GM18505 (cell line): ENCODE results near the gene HNRNPUL2.
"Not testable (repeated sequence)": the region's sequence is repeated elsewhere in the genome, so short reads cannot be mapped to it uniquely, and the experiment has no call there.

Source experiments
- ATAC-seq: cut with Tn5 transposase; IDR thresholded peaks from one replicate; pipeline ENCODE4 v1.9.1; 2021; ENCODE audit not compliant: unreplicated experiment
- POLR2A ChIP-seq: IDR thresholded peaks from 4 replicates; pipeline ENCODE4 v1.6.1; 2011; ENCODE audit warnings: borderline replicate concordance; ENCODE audit not compliant: insufficient read depth, insufficient read length; ENCODE audit errors: extremely low read depth

The HNRNPUL2 gene

DNA sequence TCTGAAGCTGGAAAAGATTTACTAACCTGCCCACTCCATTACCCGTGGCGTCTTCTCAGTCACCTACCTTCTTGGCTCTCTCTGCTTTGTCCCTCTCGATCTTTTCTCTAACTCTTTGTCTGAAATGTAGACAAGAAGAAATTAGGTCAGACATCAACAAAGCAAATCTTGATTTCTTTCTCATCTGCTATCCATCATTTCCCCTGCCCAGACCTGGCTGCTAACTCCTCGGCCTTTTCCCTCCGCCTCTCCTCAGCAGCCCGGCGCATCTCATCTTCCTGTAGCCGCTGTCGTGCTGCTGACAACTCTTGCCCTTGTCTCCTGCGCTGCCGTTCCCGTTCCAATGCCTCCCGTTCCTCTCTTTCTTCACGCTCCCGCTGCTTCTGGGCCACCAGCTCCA, 49.5 kb downstream of the HNRNPUL2 start:
- ATAC-seq: no peak
- TF ChIP-seq POLR2A: no peak

- no peak for ATAC-seq
- no peak for TF ChIP-seq POLR2A
These were observed 50.1 kb downstream of the HNRNPUL2 start for GRCh38 chr11:62677156-62677555.

DNA sequence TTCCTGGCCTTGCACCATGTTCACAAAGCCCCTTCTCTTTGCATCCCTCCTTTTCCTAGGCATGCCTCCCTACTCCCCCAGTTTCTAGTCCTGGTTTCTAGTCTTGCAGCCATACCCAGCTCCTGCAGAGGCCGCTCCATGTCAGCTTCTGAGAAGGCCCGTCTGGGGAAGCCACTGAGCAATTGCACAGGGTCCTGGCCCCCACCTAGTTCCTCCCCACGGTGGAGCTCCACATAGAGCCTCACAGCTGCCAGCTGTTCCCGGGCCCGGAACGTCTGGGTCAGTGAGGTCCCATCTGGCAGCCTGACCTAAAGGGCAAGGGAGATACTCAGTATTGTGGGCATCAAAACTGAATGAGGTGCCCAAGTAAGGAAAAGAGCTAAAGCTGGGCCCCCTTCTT, 50.6 kb downstream of the HNRNPUL2 start:
- no peak for ATAC-seq
- TF ChIP-seq POLR2A: peak; percentile 19

DNA sequence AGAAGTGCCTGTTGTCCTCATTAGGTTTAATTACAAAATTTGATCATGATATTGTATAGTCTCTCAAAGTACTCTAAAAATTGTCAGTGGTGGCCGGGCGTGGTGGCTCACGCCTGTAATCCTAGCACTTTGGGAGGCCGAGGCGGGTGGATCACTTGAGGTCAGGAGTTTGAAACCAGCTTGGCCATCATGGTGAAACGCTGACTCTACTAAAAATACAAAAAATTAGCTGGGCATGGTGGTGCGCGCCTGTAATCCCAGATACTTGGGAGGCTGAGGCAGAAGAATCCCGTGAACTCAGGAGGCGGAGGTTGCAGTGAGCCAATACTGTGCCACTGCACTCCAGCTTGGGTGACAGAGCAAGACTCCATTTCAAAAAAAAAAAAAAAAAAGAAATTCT, 51.8 kb downstream of the HNRNPUL2 start:
- not testable (repeated sequence) for ATAC-seq

DNA sequence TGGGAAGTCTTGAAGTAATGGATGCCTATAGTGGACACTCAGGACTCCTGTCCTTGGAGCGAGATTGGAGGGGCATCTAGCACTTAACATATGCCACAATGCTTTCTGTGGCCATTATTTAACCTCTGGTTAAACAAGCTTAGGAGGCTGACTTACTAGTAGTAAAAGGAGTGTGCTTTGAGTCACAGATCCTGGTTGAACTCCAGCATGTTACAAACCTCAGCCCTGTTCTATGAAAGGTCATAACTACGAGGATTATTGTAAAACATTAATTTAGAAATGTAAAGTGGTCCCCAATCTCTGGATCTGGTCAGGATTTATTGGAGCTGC, 54.1 kb downstream of the HNRNPUL2 start:
- no peak for TF ChIP-seq POLR2A
- no peak for ATAC-seq

- peak; percentile 84 for TF ChIP-seq POLR2A
- ATAC-seq: peak; percentile 53
These were observed 55.5 kb downstream of the HNRNPUL2 start, which contains the start of the genes LBHD1 and UQCC3 for GRCh38 chr11:62671608-62672389. Gene LBHD1 (minus strand): TSS chr11:62672267. CDS start chr11:62670031, 2,236 bp downstream. Gene UQCC3 (plus strand): TSS chr11:62671673. CDS start chr11:62671746, 73 bp downstream.

DNA sequence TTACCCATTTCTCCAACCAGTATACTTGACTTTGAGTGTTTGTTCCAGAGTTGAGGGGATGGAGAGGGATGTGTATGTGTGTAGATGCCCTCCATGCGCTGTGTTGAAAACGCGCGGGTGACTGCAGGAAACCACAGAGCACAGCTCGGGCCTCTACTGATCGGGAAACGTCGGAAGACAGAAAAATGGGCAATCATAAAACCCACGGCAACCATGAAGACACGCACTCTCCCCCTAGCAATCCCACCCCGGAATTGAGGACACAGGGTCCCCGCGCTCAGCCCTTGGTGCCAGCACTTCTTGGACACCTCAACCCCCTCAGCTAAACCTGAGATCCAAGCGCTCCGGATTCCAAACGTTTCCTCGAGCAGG, 56.0 kb downstream of the HNRNPUL2 start:
- peak; percentile 12 for ATAC-seq
- no peak for TF ChIP-seq POLR2A

DNA sequence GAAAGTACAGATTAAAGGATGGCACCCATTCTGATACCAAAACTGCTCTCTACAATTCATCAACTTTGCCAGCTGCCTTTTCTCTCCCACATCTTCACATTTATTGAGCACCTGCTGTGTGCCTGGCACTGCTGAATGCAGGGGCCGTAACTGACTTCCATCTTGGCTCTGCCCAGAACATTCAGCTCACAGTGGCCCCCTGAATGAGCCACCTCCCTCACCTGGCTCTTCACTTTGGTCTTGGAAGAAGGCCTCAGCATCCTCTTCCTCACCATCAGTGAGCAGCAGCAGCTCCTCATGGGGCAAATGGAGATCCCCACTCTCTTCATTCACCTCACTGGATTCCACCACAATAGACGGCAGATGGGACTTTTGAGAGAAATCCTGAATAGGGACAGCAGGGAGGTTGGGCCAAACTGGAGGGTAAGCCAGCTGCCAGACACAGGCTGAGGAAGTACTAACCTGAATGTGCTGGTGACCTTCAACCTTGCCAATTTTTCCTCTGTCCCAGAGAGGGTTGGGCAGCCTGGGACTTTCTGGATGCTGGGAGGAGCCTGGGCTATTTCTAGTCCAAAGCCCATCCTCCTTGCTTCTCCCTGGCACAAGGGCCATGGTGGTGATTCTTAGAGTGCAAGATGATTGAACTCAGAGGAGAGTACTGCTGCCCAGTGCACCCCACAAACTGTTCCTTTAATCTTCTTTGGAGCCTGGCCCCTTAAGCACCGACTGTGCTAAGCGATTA, 57.7 kb downstream of the HNRNPUL2 start:
- TF ChIP-seq POLR2A: no peak
- no peak for ATAC-seq

- TF ChIP-seq POLR2A: no peak
- no peak for ATAC-seq
These were observed 59.8 kb downstream of the HNRNPUL2 start for GRCh38 chr11:62667460-62667859.

- TF ChIP-seq POLR2A: peak; percentile 51
- ATAC-seq: no peak
These were observed 60.9 kb downstream of the HNRNPUL2 start for GRCh38 chr11:62666259-62666926.

DNA sequence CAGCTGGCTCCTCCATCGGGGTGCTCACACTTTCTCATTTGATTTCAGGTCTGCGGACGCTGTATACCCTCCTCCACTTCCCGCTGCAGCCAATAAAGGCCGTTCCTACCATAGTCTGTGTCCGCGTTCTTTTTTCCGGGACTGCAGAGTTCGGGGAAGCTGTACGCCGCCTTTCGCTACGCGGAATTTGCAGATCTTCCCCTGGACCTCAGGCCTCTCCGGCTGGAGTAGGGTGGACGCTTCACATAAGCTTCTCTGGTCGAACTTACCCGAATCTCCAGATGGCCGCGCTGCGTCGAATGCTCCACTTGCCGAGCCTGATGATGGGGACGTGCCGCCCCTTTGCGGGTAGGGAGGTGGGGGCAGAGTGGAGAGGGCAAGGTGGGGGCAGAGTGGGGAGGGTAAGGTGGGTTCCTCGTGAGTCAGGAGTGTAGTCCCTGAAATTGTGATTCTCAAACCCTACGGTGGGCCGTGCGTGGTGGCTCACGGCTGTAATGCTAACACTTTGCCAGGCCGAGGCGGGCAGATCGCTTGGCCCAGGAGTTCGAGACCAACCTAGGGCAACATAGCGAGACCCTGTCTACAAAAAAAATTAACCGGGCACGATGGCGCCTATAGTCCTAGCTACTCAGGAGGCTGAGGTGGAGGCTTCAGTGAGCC, 61.5 kb downstream of the HNRNPUL2 start:
- no peak for TF ChIP-seq POLR2A
- peak; percentile 9 for ATAC-seq

GRCh38 chr11:62665075-62665598, 62.1 kb downstream of the HNRNPUL2 start, which contains the start of the genes C11orf98 and CSKMT:
Gene C11orf98 (minus strand): TSS chr11:62665210. CDS start chr11:62665169, 41 bp downstream.
Gene CSKMT (plus strand): TSS chr11:62665312. CDS start chr11:62665880, 568 bp downstream.
- peak; percentile 100 for TF ChIP-seq POLR2A
- ATAC-seq: peak; percentile 76
